ENCODE measurements around the gene GSAP.

The GSAP gene

GRCh38 chr7:77382532-77382931 is 33.6 kb downstream of the GSAP start:
- DNase-seq (no peak), ATAC-seq (peak; percentile 59)
- H3K9me3 Mint-ChIP-seq, result no peaks in the 10 kb centered on the region
- H3K27ac Mint-ChIP-seq, result no peak overlapping the region
- H3K4me3 Mint-ChIP-seq, result no peak overlapping the region
- peaks cover 17% of the 10 kb centered on the region for H3K4me1 Mint-ChIP-seq
- peaks cover 5% of the 10 kb centered on the region for H3K36me3 Mint-ChIP-seq (ENCODE audit: low read depth)
- no peaks in the 10 kb centered on the region for H3K27me3 Mint-ChIP-seq

GRCh38 chr7:77378584-77378983 is 37.6 kb downstream of the GSAP start:
- DNase-seq (no peak), ATAC-seq (no peak)
- Mint-ChIP-seq H3K9me3 (no peaks in the 10 kb centered on the region), H3K27ac (no peak overlapping the region), H3K4me3 (no peak overlapping the region), H3K4me1 (peaks cover 17% of the 10 kb centered on the region), H3K27me3 (no peaks in the 10 kb centered on the region), H3K36me3 (ENCODE audit: low read depth) (peaks cover 14% of the 10 kb centered on the region)

- H3K9me3 Mint-ChIP-seq, result peaks cover 3% of the 10 kb centered on the region
- peaks cover 14% of the 10 kb centered on the region for H3K36me3 Mint-ChIP-seq (ENCODE audit: low read depth)
- DNase-seq, result no peak
- H3K4me1 Mint-ChIP-seq, result no peaks in the 10 kb centered on the region
- no peak overlapping the region for H3K4me3 Mint-ChIP-seq
- peak overlapping the region; percentile 2 for H3K27ac Mint-ChIP-seq
- ATAC-seq, result no peak
- H3K27me3 Mint-ChIP-seq, result no peaks in the 10 kb centered on the region
Observed at GRCh38 chr7:77370606-77371005, 45.5 kb downstream of the GSAP start.

- Mint-ChIP-seq H3K36me3 (ENCODE audit: low read depth) (peaks cover 6% of the 10 kb centered on the region), H3K9me3 (peaks cover 3% of the 10 kb centered on the region), H3K27me3 (no peaks in the 10 kb centered on the region), H3K27ac (no peak overlapping the region), H3K4me1 (no peaks in the 10 kb centered on the region), H3K4me3 (no peak overlapping the region)
- DNase-seq (no peak), ATAC-seq (no peak)
Observed at GRCh38 chr7:77368974-77369373, 47.2 kb downstream of the GSAP start.

- no peak for ATAC-seq
- no peaks in the 10 kb centered on the region for H3K4me1 Mint-ChIP-seq
- no peak for DNase-seq
- peaks cover 3% of the 10 kb centered on the region for H3K9me3 Mint-ChIP-seq
- no peaks in the 10 kb centered on the region for H3K27me3 Mint-ChIP-seq
- no peak overlapping the region for H3K27ac Mint-ChIP-seq
- peaks cover 6% of the 10 kb centered on the region for H3K36me3 Mint-ChIP-seq (ENCODE audit: low read depth)
- H3K4me3 Mint-ChIP-seq, result no peak overlapping the region
Observed at GRCh38 chr7:77367976-77368375, 48.2 kb downstream of the GSAP start.

GRCh38 chr7:77362905-77363304 is 53.2 kb downstream of the GSAP start:
- H3K4me3 Mint-ChIP-seq, result no peak overlapping the region

GRCh38 chr7:77360969-77361368 is 55.2 kb downstream of the GSAP start:
- Mint-ChIP-seq H3K9me3 (no peaks in the 10 kb centered on the region), H3K4me1 (no peaks in the 10 kb centered on the region), H3K27me3 (no peaks in the 10 kb centered on the region), H3K27ac (no peak overlapping the region), H3K4me3 (no peak overlapping the region), H3K36me3 (ENCODE audit: low read depth) (peaks cover 2% of the 10 kb centered on the region)
- DNase-seq (no peak), ATAC-seq (no peak)

More at GRCh38 chr7:77362905-77363304, 53.2 kb downstream of the GSAP start:
- no peak for ATAC-seq
- H3K27ac Mint-ChIP-seq, result no peak overlapping the region
- no peaks in the 10 kb centered on the region for H3K27me3 Mint-ChIP-seq
- peaks cover 3% of the 10 kb centered on the region for H3K9me3 Mint-ChIP-seq
- peaks cover 4% of the 10 kb centered on the region for H3K36me3 Mint-ChIP-seq (ENCODE audit: low read depth)
- no peaks in the 10 kb centered on the region for H3K4me1 Mint-ChIP-seq
- DNase-seq, result no peak

- H3K4me3 Mint-ChIP-seq, result no peak overlapping the region
- no peak overlapping the region for H3K27ac Mint-ChIP-seq
- no peaks in the 10 kb centered on the region for H3K9me3 Mint-ChIP-seq
- ATAC-seq (no peak), DNase-seq (no peak)
- peaks cover 4% of the 10 kb centered on the region for H3K4me1 Mint-ChIP-seq
- H3K36me3 Mint-ChIP-seq (ENCODE audit: low read depth), result peaks cover 2% of the 10 kb centered on the region
- H3K27me3 Mint-ChIP-seq, result no peaks in the 10 kb centered on the region
Observed at GRCh38 chr7:77360104-77360503, 56.0 kb downstream of the GSAP start.

- Mint-ChIP-seq H3K4me1 (peaks cover 9% of the 10 kb centered on the region), H3K9me3 (no peaks in the 10 kb centered on the region), H3K36me3 (ENCODE audit: low read depth) (peaks cover 2% of the 10 kb centered on the region), H3K4me3 (no peak overlapping the region), H3K27me3 (no peaks in the 10 kb centered on the region), H3K27ac (no peak overlapping the region)
- DNase-seq (no peak), ATAC-seq (no peak)
Observed at GRCh38 chr7:77359599-77359998, 56.5 kb downstream of the GSAP start.

GRCh38 chr7:77354914-77355313 is 61.2 kb downstream of the GSAP start:
- Mint-ChIP-seq H3K4me3 (no peak overlapping the region), H3K9me3 (no peaks in the 10 kb centered on the region), H3K27me3 (no peaks in the 10 kb centered on the region), H3K4me1 (peaks cover 49% of the 10 kb centered on the region), H3K27ac (no peak overlapping the region), H3K36me3 (ENCODE audit: low read depth) (peaks cover 2% of the 10 kb centered on the region)
- DNase-seq, result no peak
- ATAC-seq, result no peak

GRCh38 chr7:77354484-77354883 is 61.7 kb downstream of the GSAP start:
- Mint-ChIP-seq H3K4me1 (peaks cover 49% of the 10 kb centered on the region), H3K4me3 (no peak overlapping the region), H3K36me3 (ENCODE audit: low read depth) (peaks cover 2% of the 10 kb centered on the region), H3K27ac (no peak overlapping the region), H3K9me3 (no peaks in the 10 kb centered on the region), H3K27me3 (no peaks in the 10 kb centered on the region)
- DNase-seq (no peak), ATAC-seq (no peak)

GRCh38 chr7:77353911-77354310 is 62.2 kb downstream of the GSAP start:
- Mint-ChIP-seq H3K9me3 (no peaks in the 10 kb centered on the region), H3K27me3 (no peaks in the 10 kb centered on the region), H3K27ac (peak overlapping the region; percentile 28), H3K4me3 (no peak overlapping the region), H3K4me1 (peaks cover 54% of the 10 kb centered on the region), H3K36me3 (ENCODE audit: low read depth) (peaks cover 2% of the 10 kb centered on the region)
- no peak for ATAC-seq
- DNase-seq, result no peak

GRCh38 chr7:77353407-77353721 is 62.8 kb downstream of the GSAP start:
- Mint-ChIP-seq H3K36me3 (ENCODE audit: low read depth) (peaks cover 2% of the 10 kb centered on the region), H3K9me3 (no peaks in the 10 kb centered on the region), H3K4me1 (peaks cover 60% of the 10 kb centered on the region), H3K27me3 (no peaks in the 10 kb centered on the region), H3K27ac (peak overlapping the region; percentile 90), H3K4me3 (peak overlapping the region; percentile 23)
- ATAC-seq (no peak), DNase-seq (no peak)

GRCh38 chr7:77352665-77353406 is 63.3 kb downstream of the GSAP start:
- Mint-ChIP-seq H3K36me3 (ENCODE audit: low read depth) (peaks cover 2% of the 10 kb centered on the region), H3K4me1 (peaks cover 62% of the 10 kb centered on the region), H3K27ac (peak overlapping the region; percentile 90), H3K9me3 (no peaks in the 10 kb centered on the region), H3K4me3 (peak overlapping the region; percentile 23), H3K27me3 (no peaks in the 10 kb centered on the region)
- DNase-seq, result no peak
- ATAC-seq, result peak; percentile 10

- no peaks in the 10 kb centered on the region for H3K27me3 Mint-ChIP-seq
- peaks cover 64% of the 10 kb centered on the region for H3K4me1 Mint-ChIP-seq
- H3K27ac Mint-ChIP-seq, result peak overlapping the region; percentile 90
- H3K36me3 Mint-ChIP-seq (ENCODE audit: low read depth), result peaks cover 2% of the 10 kb centered on the region
- no peaks in the 10 kb centered on the region for H3K9me3 Mint-ChIP-seq
- peak; percentile 58 for DNase-seq
- H3K4me3 Mint-ChIP-seq, result peak overlapping the region; percentile 63
- ATAC-seq, result peak; percentile 86
Observed at GRCh38 chr7:77351539-77352004, 64.6 kb downstream of the GSAP start.

- H3K4me1 Mint-ChIP-seq, result peaks cover 50% of the 10 kb centered on the region
- ATAC-seq, result no peak
- H3K27me3 Mint-ChIP-seq, result no peaks in the 10 kb centered on the region
- DNase-seq, result no peak
- H3K27ac Mint-ChIP-seq, result no peak overlapping the region
- no peaks in the 10 kb centered on the region for H3K36me3 Mint-ChIP-seq (ENCODE audit: low read depth)
- H3K9me3 Mint-ChIP-seq, result no peaks in the 10 kb centered on the region
- no peak overlapping the region for H3K4me3 Mint-ChIP-seq
Observed at GRCh38 chr7:77349141-77349540, 67.0 kb downstream of the GSAP start.
